CD4-positive, alpha-beta T cell treated with Interferon gamma for 1 hour (primary cell): Measurements from ENCODE around the gene PHEX.
"Not testable (repeated sequence)": the region's sequence is repeated elsewhere in the genome, so short reads cannot be mapped to it uniquely, and the experiment has no call there.

Source experiments
- DNase-seq: peaks from one replicate; pipeline ENCODE4 v3.0.0-alpha.2; 2020

PHEX gene

DNA sequence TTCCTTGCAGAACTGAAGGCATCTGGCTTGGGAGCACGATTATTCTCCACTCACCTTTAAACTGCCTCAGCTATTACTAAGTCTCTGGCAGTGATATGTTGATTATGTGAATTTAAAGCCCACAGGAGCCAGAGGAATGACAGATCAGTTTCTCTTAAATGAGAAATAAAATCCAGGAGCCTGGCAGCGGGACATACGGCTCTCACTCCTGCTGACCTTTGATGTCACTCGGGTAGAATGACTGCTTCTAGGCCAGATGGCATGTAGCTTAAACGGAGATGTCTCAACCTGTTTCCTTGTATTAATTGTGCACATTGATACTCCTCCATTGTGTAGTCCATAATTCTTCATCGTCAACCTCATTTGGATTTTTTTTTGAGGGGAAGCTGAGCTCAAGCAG is 236.6 kb downstream of the PHEX start:
- no peak for DNase-seq

DNA sequence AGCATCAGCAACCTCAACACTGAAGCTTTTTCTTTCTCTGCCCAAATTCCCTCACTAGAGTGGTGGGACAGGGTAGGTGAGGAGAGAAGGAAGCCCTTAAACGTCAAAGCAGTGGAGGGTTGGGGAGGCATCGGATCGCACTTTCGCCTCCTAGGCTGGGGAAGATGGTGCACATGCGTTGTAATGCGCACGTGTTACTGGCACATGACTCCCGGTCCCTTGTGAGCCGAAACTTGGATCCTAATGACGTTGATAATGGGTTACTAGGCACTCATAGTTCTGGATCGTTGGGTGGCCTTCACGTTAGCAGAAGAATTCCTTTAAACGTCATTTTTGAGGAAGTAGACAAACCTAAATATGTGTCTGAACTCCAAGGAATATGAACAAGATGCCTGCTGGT is 240.5 kb downstream of the PHEX start, which contains the start of gene CBLL2:
TSS of gene CBLL2 (plus strand) at position 301 of the 400 bp plus-strand sequence. CDS start at position 380, 79 bp downstream.
- no peak for DNase-seq

DNA sequence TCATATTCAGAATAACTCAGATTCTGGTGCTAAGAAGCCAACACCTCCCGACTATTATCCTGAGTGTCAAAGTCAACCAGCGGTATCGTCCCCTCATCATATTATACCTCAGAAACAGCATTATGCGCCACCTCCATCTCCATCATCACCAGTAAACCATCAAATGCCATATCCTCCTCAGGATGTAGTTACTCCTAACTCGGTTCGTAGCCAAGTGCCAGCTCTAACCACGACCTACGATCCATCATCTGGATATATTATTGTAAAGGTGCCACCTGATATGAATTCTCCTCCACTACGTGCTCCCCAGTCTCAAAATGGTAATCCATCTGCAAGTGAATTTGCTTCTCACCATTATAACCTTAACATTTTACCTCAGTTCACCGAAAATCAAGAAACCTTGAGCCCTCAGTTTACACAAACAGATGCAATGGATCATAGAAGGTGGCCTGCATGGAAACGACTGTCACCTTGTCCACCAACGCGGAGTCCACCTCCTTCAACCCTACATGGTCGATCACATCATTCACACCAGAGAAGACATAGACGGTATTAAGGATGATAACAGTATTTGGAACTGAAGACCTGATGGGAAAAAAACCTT is 241.7 kb downstream of the PHEX start:
- no peak for DNase-seq

DNA sequence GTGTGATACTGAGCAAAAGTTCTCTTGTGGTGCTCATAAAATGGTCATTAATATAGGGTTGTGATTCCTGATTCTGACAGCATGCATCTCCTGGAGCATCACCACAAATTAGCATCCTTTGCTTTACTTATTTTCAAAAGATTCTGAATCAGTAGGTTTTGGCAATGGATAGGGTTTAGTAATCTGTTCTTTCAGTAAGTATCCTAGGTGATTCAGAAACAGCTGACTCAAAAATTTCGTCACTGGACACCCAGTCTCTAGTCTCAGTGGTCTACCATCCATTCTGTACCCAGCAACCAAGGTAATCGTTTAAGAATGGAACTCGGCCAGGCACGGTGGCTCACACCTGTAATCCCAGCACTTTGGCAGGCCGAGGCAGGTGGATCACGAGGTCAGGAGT is 244.7 kb downstream of the PHEX start:
- DNase-seq: no peak

DNA sequence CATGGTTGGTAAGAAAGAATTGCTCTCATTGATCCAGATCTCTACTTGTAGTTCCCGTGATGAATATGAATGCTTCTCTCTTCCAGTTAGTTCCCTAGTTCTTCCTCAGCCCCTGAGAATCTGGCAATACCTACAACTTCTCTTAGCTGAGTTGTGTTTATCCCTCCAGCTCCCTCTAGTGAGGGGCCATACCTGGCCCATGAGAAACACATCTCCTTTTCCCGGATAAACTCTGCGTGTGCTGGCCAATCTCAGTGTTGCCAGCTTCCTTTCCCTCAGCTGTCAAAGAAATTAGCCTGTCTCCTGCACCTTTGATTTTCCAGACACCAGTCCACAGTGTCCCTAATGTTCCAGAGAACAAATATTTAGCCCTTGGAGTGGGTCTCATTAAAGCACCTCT is 246.2 kb downstream of the PHEX start:
- DNase-seq: no peak

DNA sequence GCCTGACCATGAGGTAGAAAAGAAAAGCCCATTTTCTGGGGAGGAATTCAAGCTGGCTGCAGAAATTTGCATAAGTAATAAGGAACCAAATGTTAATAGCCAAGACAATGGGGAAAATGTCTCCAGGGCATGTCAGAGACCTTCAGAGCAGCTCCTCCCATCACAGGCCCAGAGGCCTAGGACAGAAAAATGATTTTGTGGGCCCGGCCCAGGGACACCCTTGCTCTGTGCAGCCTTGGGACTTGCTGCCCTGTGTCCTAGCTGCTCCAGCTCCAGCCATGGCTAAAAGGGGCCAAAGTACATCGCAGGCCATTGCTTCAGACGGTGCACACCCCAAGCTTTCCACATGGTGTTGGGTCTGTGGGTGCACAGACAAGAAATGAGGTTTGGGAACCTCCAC is 257.1 kb downstream of the PHEX start:
- DNase-seq: not testable (repeated sequence)

DNA sequence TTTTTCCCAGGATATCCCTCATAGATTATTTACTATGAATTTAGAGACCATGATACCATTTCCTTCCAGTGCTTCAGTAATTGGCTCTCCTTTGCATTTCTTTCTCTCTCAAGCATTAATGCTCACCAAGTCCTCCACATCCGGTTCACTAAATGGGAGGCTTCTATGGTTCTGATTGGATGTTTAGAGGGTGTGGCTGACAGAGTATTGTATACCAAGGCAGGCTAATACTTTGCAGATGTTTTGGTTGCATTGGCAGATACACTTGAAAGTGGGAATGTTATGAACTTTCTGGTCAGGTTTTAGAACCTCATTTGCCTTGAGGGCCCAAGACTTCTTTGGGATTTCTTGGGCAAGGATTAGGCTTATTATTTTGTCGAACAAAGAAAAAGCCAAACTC is 264.7 kb downstream of the PHEX start:
- DNase-seq: no peak

DNA sequence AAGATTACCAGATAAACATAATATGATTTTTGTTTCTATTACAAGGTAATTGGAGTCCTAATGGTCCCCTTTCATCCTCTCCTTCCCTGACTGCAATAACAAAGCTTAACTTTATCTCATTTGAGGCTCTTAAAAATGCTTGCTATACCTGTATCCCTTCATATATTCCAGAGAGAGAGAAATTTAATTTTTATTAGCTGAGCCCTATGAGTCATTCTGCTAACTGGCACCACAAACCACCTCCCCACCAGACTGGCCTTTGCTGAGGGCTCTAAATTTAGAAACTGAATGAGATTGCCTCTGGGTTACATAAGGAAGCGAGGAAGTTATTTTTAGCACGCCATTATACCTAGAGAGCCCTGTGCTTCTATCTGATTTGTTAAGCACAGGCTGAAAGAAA is 268.0 kb downstream of the PHEX start:
- no peak for DNase-seq
